DND-41 (cell line): Measurements from ENCODE around the gene KAZALD1.

Source experiments
- ATAC-seq: fragments of 200-7000 bp; cut with Tn5 transposase; 3 replicates; pipeline ENCODE4 v1.9.1; 2021; ENCODE audit warnings: low read depth; ENCODE audit not compliant: insufficient read depth
- DNase-seq: peaks from one replicate; pipeline ENCODE4 v3.0.0-alpha.2; 2020
- H2AFZ ChIP-seq: 2 replicates; pipeline ENCODE4 v1.6.0; 2012; ENCODE audit warnings: low read depth, low read length
- H3K27ac ChIP-seq: 2 replicates; pipeline ENCODE4 v1.5.1; 2012; ENCODE audit warnings: low read length, inconsistent platforms
- H3K27me3 ChIP-seq: fragments of 200-600 bp; sonication (generic); 2 replicates; pipeline ENCODE4 v1.6.0; 2012; ENCODE audit warnings: low read length, mild to moderate bottlenecking, inconsistent platforms; ENCODE audit not compliant: insufficient read depth, poor library complexity
- H3K36me3 ChIP-seq: 2 replicates; pipeline ENCODE4 v1.5.1; 2012; ENCODE audit warnings: low read length, inconsistent platforms; ENCODE audit not compliant: insufficient read depth
- H3K4me1 ChIP-seq: 2 replicates; pipeline ENCODE4 v1.5.1; 2012; ENCODE audit warnings: mild to moderate bottlenecking, low read length; ENCODE audit not compliant: insufficient read depth
- H3K4me2 ChIP-seq: 2 replicates; pipeline ENCODE4 v1.6.0; 2012; ENCODE audit warnings: mild to moderate bottlenecking, moderate library complexity, low read length, inconsistent platforms; ENCODE audit not compliant: insufficient read depth
- H3K4me3 ChIP-seq, 2 experiments: fragments of 200-600 bp in 1 of 2; shearing (Covaris generic) in 1 of 2; 2 replicates each; pipeline ENCODE4 v1.5.1; 2012 to 2016; ENCODE audit warnings: inconsistent platforms in 2 of 2, low read length in 2 of 2, mild to moderate bottlenecking in 2 of 2, low read depth in 1 of 2, moderate library complexity in 1 of 2
- H3K79me2 ChIP-seq: 2 replicates; pipeline ENCODE4 v1.6.0; 2012; ENCODE audit warnings: low read length, inconsistent platforms; ENCODE audit not compliant: insufficient read depth
- H3K9ac ChIP-seq: 2 replicates; pipeline ENCODE4 v1.6.0; 2012; ENCODE audit warnings: low read depth, mild to moderate bottlenecking, inconsistent platforms, low read length, moderate library complexity
- H3K9me3 ChIP-seq: 2 replicates; pipeline ENCODE4 v1.5.1; 2012; ENCODE audit warnings: low read length, moderate library complexity, mild to moderate bottlenecking, inconsistent platforms; ENCODE audit not compliant: insufficient read depth, severe bottlenecking
- H4K20me1 ChIP-seq: 2 replicates; pipeline ENCODE4 v1.6.0; 2012; ENCODE audit warnings: low read length; ENCODE audit not compliant: insufficient read depth
- EZH2 ChIP-seq: IDR thresholded peaks from 3 replicates; pipeline ENCODE4 v1.6.1; 2012; ENCODE audit warnings: borderline replicate concordance, low read depth, mild to moderate bottlenecking, moderate library complexity, low read length, inconsistent platforms; ENCODE audit not compliant: severe bottlenecking
- TF ChIP-seq, protein P1 (sequence below): IDR thresholded peaks from 2 replicates; pipeline ENCODE4 v1.5.1; 2012; ENCODE audit warnings: borderline replicate concordance, low read length, moderate library complexity, mild to moderate bottlenecking; ENCODE audit not compliant: poor library complexity, severe bottlenecking; ENCODE audit errors: extremely low read depth

The KAZALD1 gene

DNA sequence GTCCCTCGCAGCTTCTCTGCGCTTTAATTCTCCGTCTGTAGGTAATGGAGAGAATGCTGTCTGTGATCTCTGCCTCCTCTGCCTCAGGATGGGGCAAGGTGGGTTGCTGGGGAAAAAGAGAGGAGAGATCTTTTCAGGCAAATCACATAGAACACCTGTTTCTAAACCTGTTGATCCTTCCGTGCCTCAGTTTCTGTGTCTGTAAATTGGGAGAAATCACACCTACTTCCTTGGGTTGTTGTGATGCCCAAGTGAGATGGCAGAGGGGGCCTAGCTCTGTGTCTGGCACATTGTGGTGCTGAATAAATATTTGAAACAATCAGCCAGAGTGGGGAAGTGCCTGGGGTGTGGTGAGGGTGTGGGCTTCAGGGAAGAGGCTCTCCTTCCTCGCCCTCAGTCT, 28.8 kb downstream of the KAZALD1 start:
- H2AFZ ChIP-seq, result no peak overlapping the region
- H3K27ac ChIP-seq, result no peak overlapping the region
- no peaks in the 10 kb centered on the region for H3K36me3 ChIP-seq
- ATAC-seq, result no peak
- no peak for DNase-seq
- no peak overlapping the region for H3K4me3 ChIP-seq
- 0 out of 2 replicates have a peak, but pooled peaks cover 4% of the 10 kb centered on the region for H4K20me1 ChIP-seq
- H3K4me2 ChIP-seq, result no peak overlapping the region
- H3K27me3 ChIP-seq, result peaks cover 10% of the 10 kb centered on the region
- H3K79me2 ChIP-seq, result no peaks in the 10 kb centered on the region
- TF ChIP-seq, protein P1, sequence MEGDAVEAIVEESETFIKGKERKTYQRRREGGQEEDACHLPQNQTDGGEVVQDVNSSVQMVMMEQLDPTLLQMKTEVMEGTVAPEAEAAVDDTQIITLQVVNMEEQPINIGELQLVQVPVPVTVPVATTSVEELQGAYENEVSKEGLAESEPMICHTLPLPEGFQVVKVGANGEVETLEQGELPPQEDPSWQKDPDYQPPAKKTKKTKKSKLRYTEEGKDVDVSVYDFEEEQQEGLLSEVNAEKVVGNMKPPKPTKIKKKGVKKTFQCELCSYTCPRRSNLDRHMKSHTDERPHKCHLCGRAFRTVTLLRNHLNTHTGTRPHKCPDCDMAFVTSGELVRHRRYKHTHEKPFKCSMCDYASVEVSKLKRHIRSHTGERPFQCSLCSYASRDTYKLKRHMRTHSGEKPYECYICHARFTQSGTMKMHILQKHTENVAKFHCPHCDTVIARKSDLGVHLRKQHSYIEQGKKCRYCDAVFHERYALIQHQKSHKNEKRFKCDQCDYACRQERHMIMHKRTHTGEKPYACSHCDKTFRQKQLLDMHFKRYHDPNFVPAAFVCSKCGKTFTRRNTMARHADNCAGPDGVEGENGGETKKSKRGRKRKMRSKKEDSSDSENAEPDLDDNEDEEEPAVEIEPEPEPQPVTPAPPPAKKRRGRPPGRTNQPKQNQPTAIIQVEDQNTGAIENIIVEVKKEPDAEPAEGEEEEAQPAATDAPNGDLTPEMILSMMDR, result no peak
- no peak for TF ChIP-seq EZH2
- H3K9me3 ChIP-seq, result no peaks in the 10 kb centered on the region
- H3K9ac ChIP-seq, result no peak overlapping the region
- no peaks in the 10 kb centered on the region for H3K4me1 ChIP-seq

GRCh38 chr10:101091546-101092290, 29.9 kb downstream of the KAZALD1 start:
- Histone ChIP-seq H3K9ac (no peak overlapping the region), H3K4me2 (no peak overlapping the region), H3K36me3 (no peaks in the 10 kb centered on the region), H3K27me3 (peaks cover 6% of the 10 kb centered on the region), H3K27ac (no peak overlapping the region), H3K4me3 (no peak overlapping the region), H4K20me1 (0 out of 2 replicates have a peak, but pooled peaks cover 4% of the 10 kb centered on the region), H3K79me2 (no peaks in the 10 kb centered on the region), H3K4me1 (no peaks in the 10 kb centered on the region), H2AFZ (no peak overlapping the region), H3K9me3 (no peaks in the 10 kb centered on the region)
- TF ChIP-seq, protein P1, result no peak
- TF ChIP-seq EZH2, result no peak
- no peak for ATAC-seq
- no peak for DNase-seq

- Histone ChIP-seq H3K27ac (no peak overlapping the region), H3K36me3 (no peaks in the 10 kb centered on the region), H3K9me3 (no peaks in the 10 kb centered on the region), H2AFZ (no peak overlapping the region), H3K79me2 (no peaks in the 10 kb centered on the region), H3K9ac (no peak overlapping the region), H4K20me1 (0 out of 2 replicates have a peak, but pooled peaks cover 4% of the 10 kb centered on the region), H3K4me1 (no peaks in the 10 kb centered on the region), H3K4me3 (no peak overlapping the region), H3K27me3 (peaks cover 7% of the 10 kb centered on the region), H3K4me2 (no peak overlapping the region)
- ATAC-seq (no peak), DNase-seq (no peak)
- TF ChIP-seq, protein P1, result no peak
- TF ChIP-seq EZH2, result no peak
Measured at GRCh38 chr10:101092881-101093354, 31.1 kb downstream of the KAZALD1 start.
